K562 (cell line): ENCODE data around the gene KCNK4. TPM values are rescaled to one million over a fixed set of nuclear protein-coding genes. Genes with fewer than 3 reads are reported as not detected.

Source experiments
- ATAC-seq: fragments of 200-7000 bp; cut with Tn5 transposase; 3 replicates; pipeline ENCODE4 v1.9.1; 2020; ENCODE audit warnings: moderate library complexity
- BruUV-seq: library from RNA; stranded (reverse); fragments of 400-500 nt; replicated peaks from 2 replicates; lab custom pipeline; 2021; lab: Mats Ljungman, UMichigan
- CTCF ChIA-PET: fragments of 300-600 bp; formaldehyde crosslinking; extraction: SDS; loops from one replicate; lab custom pipeline; 2021; ENCODE audit warnings: low intra/inter-chr PET ratio; lab: Yijun Ruan, JAX
- POLR2A ChIA-PET: fragments of 300-600, 350-650 bp; sonication (Branson Sonifier 250); formaldehyde crosslinking; extraction: SDS; loops from one replicate; lab custom pipeline; 2021; ENCODE audit warnings: antibody characterized with exemption, inconsistent platforms; lab: Yijun Ruan, JAX
- DNase-seq, 4 experiments: peaks; one replicate each; pipeline versions ENCODE4 v3.0.0 to v3.0.0-alpha.2; 2011 to 2018; ENCODE audit warnings: low spot score in 3 of 4, mixed read lengths in 3 of 4; ENCODE audit errors: extremely low read depth in 1 of 4
- FAIRE-seq: peaks from 2 replicates; lab custom pipeline; 2011; peaks lifted over from hg19 to GRCh38; lab: Jason Lieb, UNC
- H2AFZ ChIP-seq: 2 replicates; pipeline ENCODE4 v1.6.0; 2011; ENCODE audit warnings: low read depth, low read length, control low read depth, inconsistent platforms
- H3K27ac ChIP-seq: fragments of 200-600 bp; 3 replicates; pipeline ENCODE4 v1.8.0; 2011; ENCODE audit warnings: low read depth, mild to moderate bottlenecking, control low read depth, inconsistent platforms, low read length, moderate library complexity, mixed read lengths; ENCODE audit errors: extremely low read depth
- H3K27me3 ChIP-seq, 2 experiments: fragments of 300-600 bp in 1 of 2; 2 replicates in 1 of 2; 3 replicates in 1 of 2; pipeline versions ENCODE4 v1.6.0 to v1.8.0; 2011; ENCODE audit warnings: inconsistent platforms in 2 of 2, low read length in 2 of 2, mild to moderate bottlenecking in 1 of 2, mixed read lengths in 1 of 2, moderate library complexity in 1 of 2; ENCODE audit not compliant: control insufficient read depth in 2 of 2, insufficient read depth in 2 of 2
- H3K36me3 ChIP-seq: fragments of 300-600 bp; 3 replicates; pipeline ENCODE4 v1.8.0; 2011; ENCODE audit warnings: mild to moderate bottlenecking, low read length, inconsistent platforms; ENCODE audit not compliant: control insufficient read depth, insufficient read depth
- H3K4me1 ChIP-seq, 2 experiments: fragments of 200-600 bp in 1 of 2; replicated peaks in 1 of 2; 2 replicates in 1 of 2; 3 replicates in 1 of 2; pipeline versions ENCODE4 v1.5.1 to v1.8.0; 2011; ENCODE audit warnings: inconsistent platforms in 2 of 2, low read length in 2 of 2, mild to moderate bottlenecking in 1 of 2, mixed read lengths in 1 of 2, moderate library complexity in 1 of 2; ENCODE audit not compliant: control insufficient read depth in 2 of 2, insufficient read depth in 2 of 2
- H3K4me2 ChIP-seq: 2 replicates; pipeline ENCODE4 v1.6.1; 2011; ENCODE audit warnings: low read length, control low read depth, inconsistent platforms, mixed read lengths; ENCODE audit not compliant: insufficient read depth
- H3K4me3 ChIP-seq: fragments of 200-600 bp; sonication (generic), shearing (Covaris generic); 2 replicates; pipeline ENCODE4 v1.5.1; 2016; ENCODE audit warnings: control low read depth, inconsistent platforms
- H3K79me2 ChIP-seq: fragments of 200-600 bp; 3 replicates; pipeline ENCODE4 v1.8.0; 2011; ENCODE audit warnings: low read length, inconsistent platforms; ENCODE audit not compliant: control insufficient read depth, insufficient read depth
- H3K9ac ChIP-seq, 2 experiments: 2 replicates each; pipeline versions ENCODE4 v1.6.0 to v1.6.1; 2011; ENCODE audit warnings: low read depth in 2 of 2, low read length in 2 of 2, control low read depth in 1 of 2, inconsistent platforms in 1 of 2, mild to moderate bottlenecking in 1 of 2, mixed read lengths in 1 of 2; ENCODE audit not compliant: insufficient read depth in 1 of 2
- H3K9me1 ChIP-seq: one replicate; pipeline ENCODE4 v1.6.0; 2011; ENCODE audit warnings: inconsistent platforms, mild to moderate bottlenecking, low read length, moderate library complexity; ENCODE audit not compliant: control insufficient read depth, insufficient read depth
- H3K9me3 ChIP-seq: replicated peaks from 2 replicates; pipeline ENCODE4 v1.5.1; 2011; ENCODE audit warnings: low read depth, low read length, inconsistent platforms; ENCODE audit not compliant: control insufficient read depth, insufficient read depth
- H4K20me1 ChIP-seq: replicated peaks from 2 replicates; pipeline ENCODE4 v1.6.1; 2011; ENCODE audit warnings: low read length, inconsistent platforms, mixed read lengths; ENCODE audit not compliant: control insufficient read depth, insufficient read depth
- BRD4 ChIP-seq: fragments of 200-600 bp; sonication (generic); IDR thresholded peaks from 2 replicates; pipeline ENCODE4 v1.6.1; 2017; ENCODE audit warnings: inconsistent platforms
- BRF1 ChIP-seq: IDR thresholded peaks from 3 replicates; pipeline ENCODE4 v1.6.1; 2011; ENCODE audit warnings: borderline replicate concordance, mild to moderate bottlenecking; ENCODE audit not compliant: insufficient read length; ENCODE audit errors: extremely low read depth
- CTBP1 ChIP-seq: fragments of 450-650 bp; IDR thresholded peaks from 2 replicates; pipeline ENCODE4 v1.6.1; 2016; ENCODE audit warnings: borderline replicate concordance
- GABPB1 ChIP-seq: sonication (generic); formaldehyde crosslinking; IDR thresholded peaks from 2 replicates; pipeline ENCODE4 v1.8.0; 2022; ENCODE audit warnings: mild to moderate bottlenecking, missing genetic modification reagents
- GATAD2B ChIP-seq: fragments of 450-650 bp; IDR thresholded peaks from 2 replicates; pipeline ENCODE4 v1.6.1; 2017; ENCODE audit warnings: mild to moderate bottlenecking, borderline replicate concordance
- ILK ChIP-seq: fragments of 450-650 bp; IDR thresholded peaks from 2 replicates; pipeline ENCODE4 v1.6.1; 2016; ENCODE audit warnings: missing genetic modification characterization, low read depth, mild to moderate bottlenecking, missing compliant biosample characterization, moderate library complexity, borderline replicate concordance
- LCOR ChIP-seq: sonication (generic); formaldehyde crosslinking; IDR thresholded peaks from 2 replicates; pipeline ENCODE4 v1.8.0; 2022; ENCODE audit warnings: mild to moderate bottlenecking, missing genetic modification reagents
- PKNOX1 ChIP-seq: fragments of 450-650 bp; IDR thresholded peaks from 2 replicates; pipeline ENCODE4 v1.6.1; 2016
- PPARD ChIP-seq: fragments of 250-450 bp; sonication (Bioruptor Pico); IDR thresholded peaks from 2 replicates; pipeline ENCODE4 v1.8.0; 2022; ENCODE audit warnings: inconsistent platforms, mild to moderate bottlenecking, moderate library complexity
- SIX5 ChIP-seq, 2 experiments: IDR thresholded peaks; 2 replicates each; pipeline ENCODE4 v1.6.1; 2011; ENCODE audit warnings: low read length in 2 of 2, borderline replicate concordance in 1 of 2, low read depth in 1 of 2, mild to moderate bottlenecking in 1 of 2, moderate library complexity in 1 of 2; ENCODE audit not compliant: insufficient read depth in 1 of 2
- SNAPC5 ChIP-seq: fragments of 250-450 bp; sonication (Bioruptor Pico); IDR thresholded peaks from 2 replicates; pipeline ENCODE4 v1.8.0; 2021; ENCODE audit warnings: moderate library complexity, mild to moderate bottlenecking, inconsistent platforms
- TCF7L2 ChIP-seq: fragments of 150-350 bp; IDR thresholded peaks from 2 replicates; pipeline ENCODE4 v1.6.1; 2016; ENCODE audit warnings: low read depth, mild to moderate bottlenecking, low read length, moderate library complexity
- ZNF263 ChIP-seq: sonication (generic); formaldehyde crosslinking; IDR thresholded peaks from 2 replicates; pipeline ENCODE4 v1.8.0; 2022; ENCODE audit warnings: mild to moderate bottlenecking, missing genetic modification reagents, borderline replicate concordance
- ZNF589 ChIP-seq: fragments of 200-800 bp; sonication (Bioruptor generic); IDR thresholded peaks from 2 replicates; pipeline ENCODE4 v1.6.1; 2016; ENCODE audit warnings: low read depth, missing genetic modification characterization, missing compliant biosample characterization
- ZNF609 ChIP-seq: sonication (generic); formaldehyde crosslinking; IDR thresholded peaks from 2 replicates; pipeline ENCODE4 v1.8.1; 2023; ENCODE audit warnings: missing genetic modification reagents, mild to moderate bottlenecking, borderline replicate concordance
- WGBS: fragments of 100-300 bp; shearing (Covaris generic); methylation state at CpG from one replicate; pipeline ENCODE4 v1.1.6; 2016; ENCODE audit warnings: low coverage, mixed read lengths; ENCODE audit not compliant: insufficient coverage; ENCODE audit errors: missing lambda C conversion rate; 5-methylcytosine and 5-hydroxymethylcytosine counted together
- in situ Hi-C: fragments of 300-500 bp; cut with MboI; formaldehyde crosslinking; loops from 4 replicates; pipeline ENCODE4 v1.15.0; 2018; ENCODE audit warnings: inconsistent platforms, mixed read lengths
- intact Hi-C: fragments of 100-400 bp; cut with micrococcal nuclease; formaldehyde crosslinking; loops from 2 replicates; pipeline ENCODE4 v1.14.2; 2022
- polyA plus RNA-seq, 8 experiments: library from polyadenylated mRNA; depleted of rRNA in 4 of 8; stranded (reverse) in 5 of 8; unstranded in 3 of 8; fragments of >200 nt; fragmentation: Nextera tagmentation in 2 of 8; fragmentation: Illumina TruSeq in 1 of 8; extraction: Ambion mirVana in 2 of 8; extraction: Trizol in 1 of 8; gene quantifications; 2 replicates each; pipeline versions ENCODE4 v1.2.1 to v1.2.3, GENCODE V29; 2011 to 2014; ENCODE audit warnings: inconsistent platforms in 1 of 8, missing spikeins in 1 of 8
- total RNA-seq, 7 experiments: library from RNA; depleted of rRNA in 6 of 7; stranded (reverse); fragments of >200 nt in 6 of 7; fragmentation: Illumina TruSeq in 2 of 7; extraction: Trizol in 2 of 7; gene quantifications; 2 replicates each; pipeline versions ENCODE4 v1.2.1 to v1.2.3, GENCODE V29; 2011 to 2021; ENCODE audit warnings: low replicate concordance in 1 of 7

KCNK4 gene
- total and polyA plus RNA-seq, 9 of the 15 experiments (the other 6 are each of a cell fraction or from before 2014, with no cell fraction given): not detected

GRCh38 chr11:64276653-64277431 is 14.3 kb upstream of the KCNK4 start:
- intact Hi-C loops: no loop called here
- ATAC-seq: no peak
- H3K4me2 ChIP-seq: no peak overlapping the region

More at GRCh38 chr11:64276653-64277431, 14.3 kb upstream of the KCNK4 start:
- DNase-seq (no peak), FAIRE-seq (no peak)
- TF ChIP-seq GATAD2B (no peak), PPARD (CRISPR knock-in tag) (no peak), ILK (no peak), ZNF263 (no peak), BRF1 (no peak), SIX5 (IDR thresholded peaks at IDR 0.05; ENCODE audit: borderline replicate concordance in 1 of 2, insufficient read depth in 1 of 2, low read depth in 1 of 2, low read length in 2 of 2) (no peak), GABPB1 (CRISPR knock-in tag) (no peak), ZNF589 (no peak), PKNOX1 (no peak), SNAPC5 (CRISPR knock-in tag) (no peak), BRD4 (no peak), ZNF609 (CRISPR knock-in tag) (no peak), CTBP1 (no peak), TCF7L2 (no peak), LCOR (CRISPR knock-in tag) (no peak)
- Histone ChIP-seq H2AFZ (no peak overlapping the region), H3K9ac (peak overlapping the region in 1 of 2 experiments; percentile 78; a peak in 2 of 4 replicates), H3K9me3 (no peaks in the 10 kb centered on the region), H3K27me3 (no peaks in the 10 kb centered on the region), H3K4me1 (peaks cover 15 to 37% of the 10 kb centered on the region in 2 experiments), H4K20me1 (no peaks in the 10 kb centered on the region), H3K9me1 (no peaks in the 10 kb centered on the region), H3K36me3 (peaks cover 31% of the 10 kb centered on the region; the same call in 2 of the 3 replicates), H3K79me2 (peaks cover 27% of the 10 kb centered on the region), H3K4me3 (no peak overlapping the region), H3K27ac (no peak overlapping the region)
- WGBS: 86% methylated on average over 17 of the region's 17 CpGs
- BruUV-seq: no TSS peak
- ChIA-PET CTCF (interaction anchor here (0.5 kb wide), 1 partner anchor 78 kb away, joined by 3 read pairs; no protein-coding TSS in a partner anchor), POLR2A (interaction anchor here (0.6 to 1.0 kb wide), 3 partner anchors 9 to 600 kb away, joined by 3 read pairs; no protein-coding TSS in a partner anchor)
- in situ Hi-C loops: no loop called here
